Mucosa of gallbladder (tissue), 1 donor: ENCODE measurements around the gene COX20. TPM values are rescaled to one million over a fixed set of nuclear protein-coding genes. Genes with fewer than 3 reads are reported as not detected.

ENCODE experiments used
- DNase-seq: peaks from one replicate; pipeline ENCODE4 v3.0.0-alpha.2; 2020; ENCODE audit warnings: low spot score
- total RNA-seq: library from RNA; stranded (reverse); gene quantifications from one replicate; pipeline ENCODE4 v1.2.1, GENCODE V29; 2021
- donor health status: DM: no; HTN: no; CAD: no.

Gene COX20
- total RNA-seq, 1 donor from 2014 or later = 27.5 TPM

DNA sequence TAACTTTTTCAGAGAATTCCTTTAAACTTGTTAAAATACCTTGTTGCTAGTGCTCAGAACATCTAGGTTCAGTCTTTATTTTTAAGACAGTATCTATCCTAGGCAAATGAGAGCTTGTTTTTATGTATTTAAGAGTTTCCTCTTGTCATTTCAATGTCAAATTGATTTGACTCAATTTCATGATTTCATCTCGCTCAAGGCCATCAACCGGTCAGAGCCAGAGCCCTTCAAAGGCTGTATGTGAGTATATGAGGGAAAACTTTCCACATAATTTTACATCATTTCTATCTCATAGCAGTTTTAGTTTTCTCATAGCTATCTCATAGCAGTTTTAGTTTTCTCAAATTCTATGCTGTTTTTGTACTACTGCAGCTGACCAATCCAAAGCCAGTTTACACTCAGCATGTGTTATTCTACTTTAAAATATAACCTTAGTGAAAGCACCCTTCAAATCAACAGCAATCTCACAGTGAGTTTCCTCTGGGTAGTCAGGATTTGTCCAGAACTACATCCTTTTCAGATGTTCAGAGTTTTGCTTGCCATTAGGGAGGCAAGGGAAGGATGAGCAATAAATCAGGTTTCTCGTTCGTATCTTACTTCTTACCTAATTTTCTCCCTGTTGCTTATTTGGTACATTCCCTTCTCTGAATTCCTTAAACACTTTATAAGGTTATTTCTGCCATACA, 16.2 kb downstream of the COX20 start:
- DNase-seq = no peak

DNA sequence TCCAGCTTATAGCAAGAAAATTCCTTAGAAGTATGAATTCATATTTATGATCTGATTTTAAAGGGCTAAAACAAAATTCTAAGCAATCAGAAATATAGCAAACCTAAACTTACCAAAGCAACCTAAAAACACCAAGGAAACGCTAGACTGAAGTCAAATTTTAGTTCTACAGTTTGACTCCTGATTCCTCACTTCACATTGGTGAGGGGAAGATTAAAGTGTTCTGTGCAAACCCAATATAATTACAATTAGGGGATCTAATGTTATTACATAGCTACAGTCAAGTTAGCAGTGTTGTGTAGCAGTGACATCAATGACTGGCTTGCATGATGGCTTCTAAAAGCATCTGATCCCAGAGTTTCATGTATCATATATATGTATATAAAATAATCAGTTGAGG, 17.2 kb downstream of the COX20 start:
- no peak for DNase-seq

DNA sequence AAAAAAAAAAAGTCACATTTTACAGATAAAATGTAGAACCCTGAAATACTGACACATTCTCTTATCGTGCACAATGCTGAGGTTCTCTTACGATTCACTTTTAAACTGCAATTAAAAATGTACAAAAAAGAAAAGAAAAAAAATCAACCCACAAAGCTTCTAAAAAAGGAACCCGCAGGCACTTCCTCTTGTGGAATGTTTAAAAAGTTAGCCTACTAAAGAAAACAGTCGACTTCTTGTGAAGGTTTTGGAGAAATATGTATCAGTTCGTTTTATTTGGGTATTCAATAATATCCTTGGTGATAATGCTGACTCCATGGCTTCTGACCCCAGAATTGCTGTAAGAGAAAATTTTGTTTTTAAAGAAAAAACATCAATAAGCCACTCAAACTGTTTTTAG, 18.7 kb downstream of the COX20 start:
- no peak for DNase-seq

DNA sequence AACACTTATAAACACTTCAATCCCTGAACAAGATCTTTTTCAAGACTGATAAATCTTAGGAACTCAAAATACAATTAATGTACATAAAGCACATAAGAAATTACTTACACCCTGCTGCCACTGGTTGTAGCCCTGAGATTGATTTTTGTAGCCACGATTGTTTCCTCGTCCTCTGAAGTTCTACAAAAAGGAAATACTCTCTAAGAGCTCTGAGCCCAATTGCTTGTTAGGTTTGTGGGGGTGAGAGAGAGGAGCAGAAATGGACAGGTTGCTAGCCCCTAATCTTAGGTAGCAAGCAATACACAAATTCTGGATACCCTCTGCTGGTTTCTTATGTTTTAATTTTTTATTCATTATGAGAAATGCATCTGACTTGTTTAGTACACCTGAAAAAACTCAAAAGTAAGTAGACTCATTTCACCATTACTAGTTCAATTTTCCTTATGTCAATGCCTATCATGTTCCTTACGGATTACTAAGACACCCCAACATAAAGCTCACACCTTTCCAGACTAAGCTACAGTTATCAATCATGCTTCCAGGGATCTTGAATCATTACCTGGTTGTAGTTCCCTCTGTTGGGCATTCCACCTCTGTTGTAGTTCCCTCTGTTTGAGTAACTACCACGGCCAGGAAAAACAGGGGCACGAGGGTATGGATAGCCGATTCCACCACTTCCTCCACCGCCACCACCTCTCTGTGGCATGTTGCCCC, 19.6 kb downstream of the COX20 start:
- DNase-seq = no peak

DNA sequence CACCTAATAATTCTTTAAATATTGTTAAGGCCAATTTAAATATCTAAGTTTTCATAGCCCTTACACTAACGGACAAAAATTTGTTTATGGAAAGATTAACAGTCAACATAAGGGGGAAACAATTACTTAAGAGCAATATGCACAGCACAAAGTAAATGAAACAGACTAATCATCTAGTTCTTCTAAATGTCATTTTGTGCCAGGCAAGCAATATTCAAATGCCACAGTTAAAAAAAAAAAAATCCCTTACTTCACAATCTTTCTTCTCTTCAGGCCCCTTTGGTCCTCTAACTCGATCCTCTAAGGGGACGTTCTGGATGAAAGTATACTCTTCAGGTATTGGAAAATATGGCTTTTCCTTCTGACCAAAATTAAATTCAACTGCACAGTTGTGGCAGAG, 22.3 kb downstream of the COX20 start:
- no peak for DNase-seq

DNA sequence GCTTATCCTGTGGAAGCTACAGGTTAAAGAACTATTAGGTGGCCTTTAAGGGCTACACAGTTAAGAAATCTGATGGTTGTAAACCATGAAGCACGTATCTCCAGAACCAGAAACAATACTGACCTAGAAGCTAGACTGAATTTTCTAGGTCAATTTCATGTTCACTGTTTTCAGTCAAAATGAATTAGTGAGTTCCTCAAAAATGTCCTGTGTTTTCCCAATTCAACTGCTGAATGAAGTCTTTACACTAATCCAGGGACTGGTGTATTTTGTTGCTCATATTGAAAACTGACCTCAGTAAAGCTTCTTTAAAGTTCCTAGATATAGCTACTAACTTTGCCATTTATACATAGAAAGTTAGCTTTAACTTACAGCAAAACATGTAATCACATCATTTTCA, 22.9 kb downstream of the COX20 start:
- DNase-seq = no peak

DNA sequence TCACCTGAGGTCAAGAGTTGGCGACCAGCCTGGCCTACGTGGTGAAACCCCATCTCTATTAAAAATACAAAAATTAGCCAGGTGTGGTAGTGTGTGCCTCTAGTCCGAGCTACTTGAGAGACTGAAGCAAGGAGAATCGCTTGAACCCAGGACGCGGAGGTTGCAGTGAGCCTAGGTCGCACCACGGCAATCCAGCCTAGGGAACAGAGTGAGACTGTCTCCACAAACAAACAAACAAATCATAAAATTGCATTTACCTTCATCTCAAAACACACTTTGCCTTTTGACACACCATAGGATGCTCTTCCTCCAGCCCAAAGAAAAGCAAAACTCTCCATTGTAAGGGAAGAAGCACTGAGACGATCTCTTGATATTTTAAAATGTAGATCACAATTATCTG, 24.6 kb downstream of the COX20 start:
- DNase-seq = no peak

DNA sequence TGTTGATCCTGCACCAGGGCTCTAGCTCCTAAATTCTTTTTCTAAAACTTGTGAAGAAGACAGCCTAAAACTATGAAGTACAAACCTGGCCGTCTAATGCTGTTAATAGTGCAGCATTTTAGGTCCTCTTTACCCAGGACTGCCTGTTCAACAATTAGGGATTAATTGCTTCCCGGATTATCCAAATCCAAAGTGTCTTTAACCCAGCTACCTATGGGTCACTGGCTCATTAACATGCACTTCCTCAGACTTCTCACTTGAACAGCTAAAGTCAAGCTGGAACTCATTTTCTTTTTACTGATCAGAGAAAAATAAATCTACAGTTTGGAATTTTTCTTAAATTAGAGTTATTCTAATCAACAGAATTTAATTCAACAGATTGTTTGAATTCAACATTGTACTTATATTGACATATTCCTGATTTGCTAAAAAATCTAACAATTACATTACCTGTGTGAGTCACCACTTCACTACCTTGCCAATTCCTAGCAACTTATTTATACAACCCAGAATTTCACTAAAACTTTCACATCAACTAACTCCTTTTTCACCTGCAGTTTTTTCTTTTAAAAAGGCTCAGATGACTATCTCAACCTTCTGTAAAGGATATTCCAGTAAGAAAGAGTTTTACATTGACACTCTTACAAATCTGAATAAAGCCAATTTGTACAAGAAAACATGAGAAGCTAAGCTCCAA, 25.6 kb downstream of the COX20 start:
- DNase-seq = no peak

DNA sequence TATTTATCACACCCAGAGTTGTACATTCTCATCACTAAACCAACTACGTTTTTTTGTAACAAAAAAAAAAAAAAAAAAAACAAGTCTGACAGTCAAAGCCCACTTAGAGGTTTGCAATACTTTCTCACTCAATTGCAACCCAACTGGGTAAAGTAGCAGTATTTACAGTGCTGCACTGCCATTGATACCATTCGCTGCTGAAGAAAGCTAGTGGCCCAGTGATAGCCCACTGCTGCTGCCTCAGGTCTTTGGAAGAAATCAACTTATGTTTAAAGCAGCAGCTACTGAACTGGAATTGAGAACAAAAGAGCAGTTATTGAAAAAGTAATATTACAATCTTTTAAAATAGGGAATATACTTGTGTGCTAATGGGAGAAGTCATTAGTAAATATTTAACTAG, 26.2 kb downstream of the COX20 start:
- DNase-seq = no peak

DNA sequence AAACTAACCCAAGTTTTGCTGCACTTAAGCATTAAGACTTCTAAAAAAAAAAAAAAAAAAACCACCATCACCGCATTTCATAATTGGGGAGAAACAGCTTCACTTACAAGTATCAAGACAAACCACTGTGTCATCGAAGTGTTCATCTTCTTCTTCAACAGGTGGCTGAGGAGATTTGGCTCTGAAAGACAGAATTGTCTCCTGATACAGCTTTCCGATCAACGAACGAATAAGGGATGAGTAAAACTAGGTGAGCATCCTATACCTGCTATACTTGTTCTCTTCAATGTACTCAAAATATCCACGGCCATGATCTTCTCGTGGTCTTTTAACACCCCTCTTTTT, 26.9 kb downstream of the COX20 start:
- no peak for DNase-seq

DNA sequence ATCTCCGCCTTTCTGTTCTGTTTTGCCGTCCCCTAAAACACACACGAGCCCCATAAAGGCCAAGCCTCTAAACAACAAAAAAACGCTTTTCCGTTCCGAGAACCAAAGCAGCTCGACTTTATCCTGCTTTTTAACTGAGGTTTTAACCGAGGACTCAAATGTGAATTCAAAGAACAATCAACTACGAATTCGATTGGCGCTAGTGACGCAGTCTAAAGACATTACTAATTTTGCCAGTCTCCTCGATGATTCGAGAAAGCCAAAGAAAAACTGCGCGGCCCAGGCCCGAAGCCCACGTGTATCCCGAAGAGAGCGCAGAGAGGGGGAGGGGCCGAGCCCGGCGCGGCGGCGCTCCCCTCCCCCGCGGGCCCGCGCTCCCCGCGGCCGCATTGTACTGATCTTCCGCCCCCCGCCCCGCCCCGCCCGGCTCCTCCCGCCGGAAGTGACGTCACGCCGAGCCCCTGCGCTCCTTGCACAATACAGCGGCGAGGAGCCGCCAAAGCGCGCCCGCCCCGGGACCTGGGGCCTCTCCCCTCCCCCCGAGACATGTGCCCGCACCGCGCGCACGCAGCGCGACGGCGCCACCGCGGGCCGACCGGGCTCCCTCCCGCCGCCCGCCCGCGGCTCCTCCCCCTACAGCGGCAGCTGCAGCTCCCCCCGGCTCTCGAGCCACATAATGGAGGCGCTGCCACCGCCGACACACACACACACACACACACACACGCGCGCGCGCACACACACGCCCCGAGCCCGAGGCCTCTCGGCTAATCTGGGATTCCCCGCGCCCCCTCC, 27.4 kb downstream of the COX20 start:
- peak; percentile 97 for DNase-seq

DNA sequence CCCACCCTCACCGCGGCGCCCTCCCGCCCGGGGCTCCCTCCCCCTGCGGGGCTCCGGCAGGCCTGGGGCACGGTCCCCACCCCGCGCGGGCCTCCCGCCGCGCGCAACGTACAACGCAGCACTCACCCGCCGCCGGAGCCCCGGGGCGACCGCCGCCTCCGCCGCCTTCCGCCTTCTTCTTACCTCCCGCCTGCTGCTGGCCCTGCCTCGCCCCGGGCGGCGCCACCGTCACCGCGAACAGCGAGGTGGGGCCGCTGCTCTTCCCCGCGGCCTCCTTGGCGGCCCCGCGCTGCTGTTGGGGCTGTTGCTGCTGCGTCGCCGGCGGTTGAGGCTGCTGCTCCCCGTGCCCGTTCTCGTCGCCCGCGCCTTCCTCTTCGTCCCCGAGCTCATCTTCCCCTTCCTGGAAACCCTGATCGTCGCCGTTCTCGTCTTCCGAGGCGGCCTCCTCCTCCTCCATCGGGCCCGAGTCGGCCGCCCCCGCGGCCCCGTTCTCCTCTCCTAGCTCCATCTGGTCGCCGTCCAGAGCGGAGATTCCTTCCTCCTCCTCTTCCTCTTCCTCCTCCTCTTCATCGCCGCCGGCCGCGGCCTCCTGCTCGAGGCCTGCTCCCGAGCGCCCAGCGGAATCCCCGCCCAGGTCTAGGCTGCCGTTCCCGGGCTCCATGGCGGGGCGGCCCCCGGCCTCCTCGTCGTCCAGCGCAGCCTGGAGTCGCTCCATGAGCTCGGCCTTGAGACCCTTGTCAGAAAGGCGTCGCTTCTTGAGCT, 28.2 kb downstream of the COX20 start:
- no peak for DNase-seq

DNA sequence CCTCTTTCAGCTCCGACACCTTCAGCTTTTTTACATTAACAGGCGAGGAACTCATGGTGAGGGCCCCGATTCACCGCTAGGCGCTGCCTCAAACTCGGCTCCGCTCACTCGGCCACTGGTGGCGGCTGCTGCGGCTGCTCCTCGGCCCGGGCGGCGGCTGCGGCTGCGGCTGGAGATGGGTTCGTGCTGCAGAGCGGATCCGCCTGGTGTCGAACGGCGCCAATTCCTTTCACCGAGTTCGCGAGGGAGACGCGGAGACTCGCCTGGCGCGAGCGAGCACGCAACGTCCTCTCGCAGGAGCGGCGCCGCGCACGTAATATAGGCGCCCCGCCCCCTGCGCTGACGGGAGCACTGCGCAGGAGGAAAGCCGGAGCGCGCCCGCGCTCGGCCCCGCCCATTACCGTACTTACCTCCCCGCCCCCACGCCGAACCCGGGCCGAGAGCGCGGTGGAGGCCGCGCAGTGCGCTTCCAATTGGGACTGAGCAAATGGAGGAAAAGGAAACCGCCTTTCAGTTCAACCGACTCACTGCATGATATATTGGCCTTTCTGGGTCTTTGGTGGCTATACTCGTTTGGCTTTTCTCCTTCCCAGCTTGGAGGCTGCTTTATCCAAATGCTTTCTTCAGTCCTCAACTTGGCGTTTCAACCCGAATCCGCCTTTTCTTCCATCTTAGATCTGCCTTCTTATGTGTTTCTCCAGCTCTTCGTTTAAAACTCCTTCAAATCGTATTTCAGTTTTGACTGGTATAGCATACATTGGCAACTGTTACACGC, 29.0 kb downstream of the COX20 start, which contains the start of gene HNRNPU:
HNRNPU (minus strand) TSS at position 291 of the 775 bp plus-strand sequence; CDS start at position 55, 236 bp downstream.
- DNase-seq = peak; percentile 97

DNA sequence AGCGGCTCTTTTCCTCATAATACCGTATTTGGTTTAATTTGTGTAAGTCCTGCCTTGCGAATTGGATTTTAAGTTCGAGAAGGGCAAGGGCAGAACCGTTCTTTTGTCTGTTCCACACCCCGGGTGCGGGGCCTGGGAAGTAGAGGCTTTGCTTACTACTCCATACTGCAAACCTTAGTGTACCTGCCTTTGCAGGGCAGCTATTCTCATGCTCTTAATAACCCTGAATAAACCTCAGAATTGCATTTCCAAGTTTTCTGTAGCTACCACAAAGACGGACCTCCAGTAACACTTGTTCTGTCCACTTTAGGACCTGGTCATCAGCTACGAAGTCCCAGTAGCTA, 29.5 kb downstream of the COX20 start:
- DNase-seq = peak; percentile 13

DNA sequence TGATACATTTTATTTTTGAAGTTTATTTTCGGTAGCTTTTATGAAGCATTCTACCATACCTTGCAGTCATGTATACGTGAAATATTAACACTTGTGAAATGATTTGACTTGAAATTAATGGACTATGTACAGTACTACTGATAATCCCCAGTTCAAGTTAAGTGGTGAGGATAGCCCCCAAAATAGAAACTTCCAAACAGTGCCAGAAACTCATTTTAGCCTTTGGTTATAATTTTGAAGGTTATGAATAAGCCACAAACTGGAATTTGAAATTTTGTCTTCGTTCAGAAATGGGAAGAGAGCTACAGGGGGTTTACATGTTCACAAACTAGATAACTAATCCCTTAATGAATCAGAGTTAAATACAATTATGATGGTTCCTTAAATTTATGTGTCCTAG, 30.4 kb downstream of the COX20 start:
- no peak for DNase-seq

DNA sequence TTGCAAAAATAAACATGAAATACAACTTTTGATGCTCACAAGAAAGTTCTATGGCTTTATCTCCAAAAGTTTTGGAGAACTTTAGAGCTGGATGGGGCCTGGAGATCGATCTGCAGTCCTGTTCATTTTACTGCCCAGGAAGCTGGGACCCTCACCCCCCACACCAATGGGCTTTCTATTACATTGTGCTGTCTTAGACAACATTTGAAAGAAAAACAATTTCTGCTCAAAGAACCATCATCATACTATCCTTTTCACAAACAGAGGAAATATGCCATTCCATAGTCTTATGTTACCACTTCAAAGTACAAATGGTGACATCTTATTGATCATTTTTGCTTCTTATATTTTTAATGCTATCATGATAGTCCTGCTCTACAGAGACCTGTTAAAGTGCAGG, 30.9 kb downstream of the COX20 start:
- DNase-seq = no peak

DNA sequence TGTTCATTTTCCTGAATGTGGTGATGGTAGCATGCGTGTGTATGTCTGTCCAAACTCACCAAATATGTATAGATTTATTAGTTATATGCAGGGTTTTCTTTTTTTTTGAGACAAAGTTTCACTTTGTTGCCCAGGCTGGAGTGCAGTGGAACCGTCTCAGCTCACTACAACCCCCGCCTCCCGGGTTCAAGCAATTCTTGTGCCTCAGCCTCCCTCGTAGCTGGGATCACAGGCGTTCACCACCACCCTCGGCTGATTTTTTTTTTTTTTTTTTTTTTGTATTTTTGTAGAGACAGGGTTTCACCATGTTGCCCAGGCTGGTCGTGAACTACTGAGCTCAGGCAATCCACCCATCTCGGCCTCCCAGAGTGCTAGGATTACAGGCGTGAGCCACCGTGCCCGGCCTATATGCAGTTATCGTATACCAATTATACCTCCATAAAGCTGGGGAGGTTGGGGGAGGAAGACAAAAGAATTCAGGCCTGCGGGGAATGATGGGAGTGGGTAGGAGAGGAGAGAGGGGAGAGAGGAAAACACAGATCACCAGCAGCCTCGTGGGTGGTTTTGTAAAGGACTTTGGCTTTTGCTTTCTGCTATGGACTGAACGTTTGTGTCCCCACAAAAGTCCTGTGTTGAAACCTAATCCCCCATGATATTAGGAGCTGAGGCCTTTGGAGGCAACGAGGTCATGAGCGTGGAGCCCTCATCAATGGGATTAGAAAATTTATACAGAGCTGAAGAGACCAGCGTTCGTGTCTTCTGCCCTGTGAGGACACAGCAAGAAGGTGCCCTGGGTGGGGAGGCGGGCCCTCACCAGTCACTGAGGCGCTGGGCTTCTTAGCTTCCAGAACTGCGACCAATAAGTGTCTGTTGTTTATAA, 33.3 kb downstream of the COX20 start:
- no peak for DNase-seq

DNA sequence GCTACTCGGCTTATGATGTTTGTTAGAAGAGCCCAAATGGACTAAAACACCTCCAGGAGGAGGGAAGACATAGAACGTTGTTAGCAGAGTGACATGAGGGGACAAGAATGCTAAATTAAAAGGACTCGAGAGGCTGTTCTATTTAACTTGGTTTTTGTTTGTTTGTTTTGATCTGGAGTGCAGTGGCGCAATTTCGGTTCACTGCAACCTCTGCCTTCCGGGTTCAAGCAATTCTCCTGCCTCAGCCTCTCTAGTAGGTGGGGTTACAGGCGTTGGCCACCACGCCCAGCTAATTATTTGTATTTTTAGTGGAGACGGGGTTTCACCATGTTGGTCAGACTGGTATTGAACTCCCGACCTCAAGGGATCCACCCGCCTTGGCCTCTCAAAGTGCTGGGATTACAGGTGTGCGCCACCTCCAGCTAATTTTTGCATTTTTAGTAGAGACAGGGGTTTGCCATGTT, 33.9 kb downstream of the COX20 start:
- no peak for DNase-seq

DNA sequence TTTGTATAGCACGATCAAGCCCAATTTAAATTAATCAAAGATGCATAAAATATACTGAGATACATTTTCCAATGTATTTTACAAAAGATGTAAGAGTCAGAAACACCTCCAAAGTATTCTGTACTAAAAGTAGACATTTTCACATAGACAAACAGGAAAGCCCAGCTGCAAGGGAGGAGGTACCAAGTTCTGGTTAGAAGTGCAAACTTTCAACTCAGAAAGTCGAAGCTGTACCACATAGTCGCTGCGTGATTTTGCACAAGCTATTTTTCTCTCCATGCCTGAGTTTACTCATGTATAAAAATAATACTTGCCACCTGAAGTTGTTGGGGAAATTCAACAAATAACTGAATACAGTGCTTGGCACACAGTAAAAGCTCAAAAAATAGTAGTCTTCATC, 34.5 kb downstream of the COX20 start:
- DNase-seq = no peak
